ENCODE measurements around the gene SSBP2. TPM values are rescaled to one million over a fixed set of nuclear protein-coding genes. Genes with fewer than 3 reads are reported as not detected.
"Not testable (repeated sequence)": the region's sequence is repeated elsewhere in the genome, so short reads cannot be mapped to it uniquely, and the experiment has no call there.

The SSBP2 gene
- polyA plus RNA-seq, 1 experiment: 74.3 TPM

DNA sequence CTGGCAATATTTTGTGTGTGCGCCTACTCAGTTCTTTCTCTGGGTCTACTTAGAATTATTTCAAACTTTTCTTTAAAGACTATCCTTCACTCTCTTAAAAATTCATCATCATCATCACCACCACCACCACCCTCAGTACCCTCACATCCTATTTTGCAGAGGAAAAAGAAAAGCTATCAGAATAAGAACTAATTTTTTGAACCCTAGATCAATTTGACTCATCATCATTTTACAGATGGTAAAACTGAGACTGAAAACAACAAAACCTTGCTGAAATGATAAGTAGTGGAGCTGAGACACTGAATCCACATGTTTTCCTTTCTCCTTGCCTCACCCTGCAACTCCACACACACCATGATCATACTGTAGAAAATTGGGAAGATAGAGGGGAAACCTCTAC is 119.3 kb downstream of the SSBP2 start:
- POLR2A ChIA-PET: no interaction called here
- Histone ChIP-seq H3K9me3 (ENCODE audit: control insufficient read depth, insufficient read depth, low read length) (no peaks in the 10 kb centered on the region), H3K27ac (ENCODE audit: low read depth, low read length) (no peak overlapping the region), H3K4me3 (ENCODE audit: low read depth, low read length) (no peak overlapping the region), H3K27me3 (ENCODE audit: control insufficient read depth, insufficient read depth, low read length) (no peaks in the 10 kb centered on the region)
- no peak for DNase-seq (ENCODE audit: low read depth, low spot score)
- CTCF ChIA-PET: no interaction called here
- TF ChIP-seq, protein P1, sequence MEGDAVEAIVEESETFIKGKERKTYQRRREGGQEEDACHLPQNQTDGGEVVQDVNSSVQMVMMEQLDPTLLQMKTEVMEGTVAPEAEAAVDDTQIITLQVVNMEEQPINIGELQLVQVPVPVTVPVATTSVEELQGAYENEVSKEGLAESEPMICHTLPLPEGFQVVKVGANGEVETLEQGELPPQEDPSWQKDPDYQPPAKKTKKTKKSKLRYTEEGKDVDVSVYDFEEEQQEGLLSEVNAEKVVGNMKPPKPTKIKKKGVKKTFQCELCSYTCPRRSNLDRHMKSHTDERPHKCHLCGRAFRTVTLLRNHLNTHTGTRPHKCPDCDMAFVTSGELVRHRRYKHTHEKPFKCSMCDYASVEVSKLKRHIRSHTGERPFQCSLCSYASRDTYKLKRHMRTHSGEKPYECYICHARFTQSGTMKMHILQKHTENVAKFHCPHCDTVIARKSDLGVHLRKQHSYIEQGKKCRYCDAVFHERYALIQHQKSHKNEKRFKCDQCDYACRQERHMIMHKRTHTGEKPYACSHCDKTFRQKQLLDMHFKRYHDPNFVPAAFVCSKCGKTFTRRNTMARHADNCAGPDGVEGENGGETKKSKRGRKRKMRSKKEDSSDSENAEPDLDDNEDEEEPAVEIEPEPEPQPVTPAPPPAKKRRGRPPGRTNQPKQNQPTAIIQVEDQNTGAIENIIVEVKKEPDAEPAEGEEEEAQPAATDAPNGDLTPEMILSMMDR (IDR thresholded peaks at IDR 0.05; ENCODE audit: low read depth, low read length): no peak

DNA sequence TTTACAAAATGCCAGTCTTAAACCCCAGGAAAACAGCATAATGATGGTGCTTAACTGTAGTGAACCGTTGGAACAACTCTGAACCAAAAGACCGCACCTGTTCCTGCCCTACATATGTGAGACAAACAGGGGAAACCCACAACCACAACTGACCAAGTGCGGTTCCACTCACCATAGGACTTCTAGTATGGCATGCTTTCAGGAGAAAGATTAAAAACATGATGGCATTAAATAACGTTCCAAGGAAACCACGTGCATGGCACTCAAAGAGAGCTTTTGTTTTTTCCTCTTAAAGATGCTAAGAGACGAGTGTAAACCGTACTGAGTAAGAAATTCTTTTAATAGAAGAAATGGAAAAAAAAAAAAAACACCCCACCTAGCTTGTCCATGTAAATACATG is 119.8 kb downstream of the SSBP2 start:
- POLR2A ChIA-PET: no interaction called here
- CTCF ChIA-PET: no interaction called here
- TF ChIP-seq, protein P1 (IDR thresholded peaks at IDR 0.05; ENCODE audit: low read depth, low read length): no peak
- Histone ChIP-seq H3K4me3 (ENCODE audit: low read depth, low read length) (no peak overlapping the region), H3K27me3 (ENCODE audit: control insufficient read depth, insufficient read depth, low read length) (no peaks in the 10 kb centered on the region), H3K27ac (ENCODE audit: low read depth, low read length) (no peak overlapping the region), H3K9me3 (ENCODE audit: control insufficient read depth, insufficient read depth, low read length) (no peaks in the 10 kb centered on the region)
- DNase-seq (ENCODE audit: low read depth, low spot score): no peak

DNA sequence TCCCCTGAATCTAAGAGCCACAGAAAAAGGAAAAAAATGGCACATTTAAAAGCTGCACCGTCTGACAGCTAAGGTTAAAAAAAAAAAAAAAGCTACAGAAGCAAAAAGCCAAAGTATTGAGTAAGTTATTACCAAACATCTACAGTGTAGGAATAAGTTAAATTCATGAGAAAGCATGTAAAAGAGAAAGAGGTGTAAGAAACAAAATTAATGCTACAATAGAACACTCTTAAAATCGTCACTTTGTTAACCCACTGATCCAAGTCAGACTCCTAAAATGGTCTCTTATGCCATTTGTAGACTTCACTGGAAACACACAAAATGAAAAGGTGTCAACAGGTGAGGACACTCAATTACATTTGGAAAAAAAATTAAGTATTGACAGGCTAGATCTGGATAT is 120.2 kb downstream of the SSBP2 start:
- POLR2A ChIA-PET: interaction anchor here (0.6 kb wide), 1 partner anchor 82 kb away, joined by 3 read pairs; no protein-coding TSS in a partner anchor
- CTCF ChIA-PET: no interaction called here
- no peak overlapping the region for H3K27ac ChIP-seq (ENCODE audit: low read depth, low read length)
- H3K4me3 ChIP-seq (ENCODE audit: low read depth, low read length): no peak overlapping the region
- no peaks in the 10 kb centered on the region for H3K9me3 ChIP-seq (ENCODE audit: control insufficient read depth, insufficient read depth, low read length)
- H3K27me3 ChIP-seq (ENCODE audit: control insufficient read depth, insufficient read depth, low read length): no peaks in the 10 kb centered on the region
- TF ChIP-seq, protein P1 (IDR thresholded peaks at IDR 0.05; ENCODE audit: low read depth, low read length): no peak
- DNase-seq (ENCODE audit: low read depth, low spot score): no peak

DNA sequence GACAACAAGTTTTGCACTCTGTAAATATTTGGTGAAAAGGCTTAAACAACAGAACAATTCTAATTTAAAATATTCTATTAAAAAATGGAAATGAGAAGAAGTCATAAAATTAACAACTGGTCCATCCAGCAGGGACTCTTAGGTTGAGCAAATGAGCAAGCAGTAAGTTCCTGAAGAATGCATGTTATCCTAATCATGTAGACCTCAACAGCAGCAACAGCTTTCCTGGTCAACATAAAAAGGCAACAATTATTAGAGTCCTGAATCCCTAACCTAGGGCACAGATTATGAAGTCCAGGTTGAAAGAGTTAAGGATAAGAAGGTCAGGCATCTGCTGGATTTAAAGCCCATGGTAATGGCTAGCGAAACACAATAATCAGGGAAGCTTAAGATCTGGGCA is 120.9 kb downstream of the SSBP2 start:
- Histone ChIP-seq H3K9me3 (ENCODE audit: control insufficient read depth, insufficient read depth, low read length) (no peaks in the 10 kb centered on the region), H3K27ac (ENCODE audit: low read depth, low read length) (no peak overlapping the region), H3K4me3 (ENCODE audit: low read depth, low read length) (no peak overlapping the region), H3K27me3 (ENCODE audit: control insufficient read depth, insufficient read depth, low read length) (no peaks in the 10 kb centered on the region)
- ChIA-PET POLR2A (interaction anchor here (0.6 kb wide), 1 partner anchor 81 kb away, joined by 3 read pairs; no protein-coding TSS in a partner anchor), CTCF (no interaction called here)
- TF ChIP-seq, protein P1 (IDR thresholded peaks at IDR 0.05; ENCODE audit: low read depth, low read length): no peak
- DNase-seq (ENCODE audit: low read depth, low spot score): no peak

DNA sequence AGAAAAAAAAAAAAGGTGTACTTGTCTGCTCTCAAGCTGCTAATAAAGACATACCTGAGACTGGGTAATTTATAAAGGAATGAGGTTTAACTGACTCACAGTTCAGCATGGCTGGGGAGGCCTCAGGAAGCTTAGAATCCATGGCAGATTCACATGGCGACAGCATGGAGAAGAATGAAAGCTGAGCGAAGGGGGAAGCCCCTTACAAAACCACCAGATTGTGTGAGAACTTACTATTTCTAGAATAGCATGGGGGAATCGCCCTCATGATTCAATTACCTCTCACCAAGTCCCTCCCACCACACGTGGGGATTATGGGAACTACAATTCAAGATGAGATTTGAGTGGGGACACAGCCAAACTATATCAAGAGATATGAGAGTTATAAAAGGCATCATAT is 122.8 kb downstream of the SSBP2 start:
- H3K4me3 ChIP-seq (ENCODE audit: low read depth, low read length); POLR2A ChIA-PET; CTCF ChIA-PET; H3K27ac ChIP-seq (ENCODE audit: low read depth, low read length); H3K27me3 ChIP-seq (ENCODE audit: control insufficient read depth, insufficient read depth, low read length); DNase-seq (ENCODE audit: low read depth, low spot score); H3K9me3 ChIP-seq (ENCODE audit: control insufficient read depth, insufficient read depth, low read length): not testable (repeated sequence)

DNA sequence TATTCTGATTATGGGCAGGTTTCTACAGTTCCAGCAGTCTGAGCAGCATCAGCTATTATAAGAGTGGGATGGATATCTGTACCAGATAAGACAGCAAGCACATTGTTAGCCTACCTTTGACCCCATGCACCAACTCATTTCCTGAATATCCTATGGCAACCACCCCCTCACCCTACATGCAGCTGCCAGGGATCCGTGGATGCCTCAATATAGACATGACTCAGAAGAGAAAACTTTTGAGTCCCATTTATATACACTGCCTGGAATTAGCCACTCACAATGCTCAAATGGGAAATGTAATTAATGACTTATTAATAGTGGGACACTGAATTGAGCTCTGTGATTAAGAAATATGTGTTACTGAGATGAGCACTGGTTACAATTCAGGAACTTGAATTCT is 124.4 kb downstream of the SSBP2 start:
- TF ChIP-seq, protein P1 (IDR thresholded peaks at IDR 0.05; ENCODE audit: low read depth, low read length): no peak
- no peak overlapping the region for H3K27ac ChIP-seq (ENCODE audit: low read depth, low read length)
- no peak overlapping the region for H3K4me3 ChIP-seq (ENCODE audit: low read depth, low read length)
- CTCF ChIA-PET: no interaction called here
- POLR2A ChIA-PET: no interaction called here
- H3K27me3 ChIP-seq (ENCODE audit: control insufficient read depth, insufficient read depth, low read length): no peaks in the 10 kb centered on the region
- H3K9me3 ChIP-seq (ENCODE audit: control insufficient read depth, insufficient read depth, low read length): no peaks in the 10 kb centered on the region
- DNase-seq (ENCODE audit: low read depth, low spot score): peak; percentile 46
